Loucy (cell line): ENCODE measurements around the gene SHD.

Experiments
- EZH2phosphoT487 ChIP-seq: fragments of 200-600 bp; IDR thresholded peaks from 2 replicates; pipeline ENCODE4 v1.6.1; 2018; ENCODE audit warnings: antibody characterized with exemption, mild to moderate bottlenecking, moderate library complexity, borderline replicate concordance
- TF ChIP-seq, protein P1 (sequence below): fragments of 200-600 bp; sonication (generic); conservative IDR thresholded peaks from 2 replicates; pipeline ENCODE4 v1.5.1; 2014; ENCODE audit warnings: mild to moderate bottlenecking, antibody characterized with exemption, low read length

DNA sequence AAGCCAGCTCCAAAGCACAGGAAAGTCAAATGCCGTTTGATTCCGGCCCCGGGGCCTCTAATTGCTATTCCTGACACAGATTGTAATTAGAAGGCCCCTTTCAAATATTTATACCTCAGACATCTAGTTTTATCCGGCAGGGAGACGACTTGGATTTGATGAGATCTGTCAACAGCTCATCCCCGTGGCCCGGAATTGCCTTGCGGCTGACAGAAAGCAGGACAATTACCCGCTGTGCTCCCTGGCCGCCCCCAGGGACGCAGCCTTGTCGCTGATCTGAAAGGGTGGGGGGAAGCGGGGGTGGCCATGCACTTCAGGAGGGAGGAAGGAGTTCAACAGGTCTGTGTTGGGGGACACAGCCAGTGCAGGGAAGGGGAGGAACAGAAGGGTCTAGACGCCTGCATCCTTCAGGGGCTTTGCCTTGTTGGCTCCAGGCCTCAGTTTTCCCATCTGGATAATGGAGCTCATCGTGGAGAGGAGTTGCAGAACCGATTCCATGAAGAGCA, 1.8 kb upstream of the SHD start:
- TF ChIP-seq, protein P1, sequence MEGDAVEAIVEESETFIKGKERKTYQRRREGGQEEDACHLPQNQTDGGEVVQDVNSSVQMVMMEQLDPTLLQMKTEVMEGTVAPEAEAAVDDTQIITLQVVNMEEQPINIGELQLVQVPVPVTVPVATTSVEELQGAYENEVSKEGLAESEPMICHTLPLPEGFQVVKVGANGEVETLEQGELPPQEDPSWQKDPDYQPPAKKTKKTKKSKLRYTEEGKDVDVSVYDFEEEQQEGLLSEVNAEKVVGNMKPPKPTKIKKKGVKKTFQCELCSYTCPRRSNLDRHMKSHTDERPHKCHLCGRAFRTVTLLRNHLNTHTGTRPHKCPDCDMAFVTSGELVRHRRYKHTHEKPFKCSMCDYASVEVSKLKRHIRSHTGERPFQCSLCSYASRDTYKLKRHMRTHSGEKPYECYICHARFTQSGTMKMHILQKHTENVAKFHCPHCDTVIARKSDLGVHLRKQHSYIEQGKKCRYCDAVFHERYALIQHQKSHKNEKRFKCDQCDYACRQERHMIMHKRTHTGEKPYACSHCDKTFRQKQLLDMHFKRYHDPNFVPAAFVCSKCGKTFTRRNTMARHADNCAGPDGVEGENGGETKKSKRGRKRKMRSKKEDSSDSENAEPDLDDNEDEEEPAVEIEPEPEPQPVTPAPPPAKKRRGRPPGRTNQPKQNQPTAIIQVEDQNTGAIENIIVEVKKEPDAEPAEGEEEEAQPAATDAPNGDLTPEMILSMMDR = no peak
- no peak for TF ChIP-seq EZH2phosphoT487
